GM23248 (cell line): ENCODE measurements around the gene GRHPR.

Source experiments
- EZH2 ChIP-seq: fragments of 200-600 bp; sonication (generic); IDR thresholded peaks from 2 replicates; pipeline ENCODE4 v1.6.1; 2018; ENCODE audit warnings: antibody characterized with exemption, mild to moderate bottlenecking; ENCODE audit not compliant: insufficient read depth, poor library complexity, severe bottlenecking
- EZH2phosphoT487 ChIP-seq: fragments of 200-600 bp; sonication (generic); IDR thresholded peaks from 2 replicates; pipeline ENCODE4 v1.6.1; 2018; ENCODE audit warnings: antibody characterized with exemption, moderate library complexity, mild to moderate bottlenecking, low read depth; ENCODE audit not compliant: insufficient read depth

GRCh38 chr9:37395229-37395628, 27.3 kb upstream of the GRHPR start:
- no peak for TF ChIP-seq EZH2
- no peak for TF ChIP-seq EZH2phosphoT487
